ENCODE results near the gene UNCX. TPM values are rescaled to one million over a fixed set of nuclear protein-coding genes. Genes with fewer than 3 reads are reported as not detected.

UNCX gene
- total and polyA plus RNA-seq, 9 of the 15 experiments (the other 6 are each of a cell fraction or from before 2014, with no cell fraction given): not detected

DNA sequence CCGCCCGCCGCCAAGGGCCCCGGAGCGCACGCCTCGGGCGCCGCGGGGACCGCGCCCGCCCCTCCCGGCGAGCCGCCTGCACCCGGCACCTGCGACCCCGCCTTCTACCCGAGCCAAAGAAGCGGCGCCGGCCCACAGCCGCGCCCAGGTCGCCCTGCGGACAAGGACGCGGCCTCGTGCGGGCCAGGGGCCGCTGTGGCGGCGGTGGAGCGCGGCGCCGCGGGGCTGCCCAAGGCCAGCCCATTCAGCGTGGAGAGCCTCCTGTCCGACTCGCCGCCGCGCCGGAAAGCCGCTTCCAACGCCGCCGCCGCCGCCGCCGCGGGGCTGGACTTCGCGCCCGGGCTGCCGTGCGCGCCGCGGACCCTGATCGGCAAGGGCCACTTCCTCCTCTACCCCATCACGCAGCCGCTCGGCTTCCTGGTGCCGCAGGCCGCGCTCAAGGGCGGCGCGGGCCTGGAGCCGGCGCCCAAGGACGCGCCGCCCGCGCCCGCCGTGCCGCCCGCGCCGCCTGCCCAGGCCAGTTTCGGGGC lies 3.5 kb downstream of the UNCX start (continued):
- TF ChIP-seq ZBTB9 (CRISPR knock-in tag; IDR thresholded peaks at IDR 0.05) (no peak), ZFX (CRISPR knock-in tag; IDR thresholded peaks at IDR 0.05) (no peak), ZNF23 (CRISPR knock-in tag; IDR thresholded peaks at IDR 0.05) (no peak)
- TF ChIP-seq, protein P1, sequence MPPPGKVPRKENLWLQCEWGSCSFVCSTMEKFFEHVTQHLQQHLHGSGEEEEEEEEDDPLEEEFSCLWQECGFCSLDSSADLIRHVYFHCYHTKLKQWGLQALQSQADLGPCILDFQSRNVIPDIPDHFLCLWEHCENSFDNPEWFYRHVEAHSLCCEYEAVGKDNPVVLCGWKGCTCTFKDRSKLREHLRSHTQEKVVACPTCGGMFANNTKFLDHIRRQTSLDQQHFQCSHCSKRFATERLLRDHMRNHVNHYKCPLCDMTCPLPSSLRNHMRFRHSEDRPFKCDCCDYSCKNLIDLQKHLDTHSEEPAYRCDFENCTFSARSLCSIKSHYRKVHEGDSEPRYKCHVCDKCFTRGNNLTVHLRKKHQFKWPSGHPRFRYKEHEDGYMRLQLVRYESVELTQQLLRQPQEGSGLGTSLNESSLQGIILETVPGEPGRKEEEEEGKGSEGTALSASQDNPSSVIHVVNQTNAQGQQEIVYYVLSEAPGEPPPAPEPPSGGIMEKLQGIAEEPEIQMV (tag; conservative IDR thresholded peaks at IDR 0.05; ENCODE audit: low read depth): no peak
- TF ChIP-seq, protein P2, sequence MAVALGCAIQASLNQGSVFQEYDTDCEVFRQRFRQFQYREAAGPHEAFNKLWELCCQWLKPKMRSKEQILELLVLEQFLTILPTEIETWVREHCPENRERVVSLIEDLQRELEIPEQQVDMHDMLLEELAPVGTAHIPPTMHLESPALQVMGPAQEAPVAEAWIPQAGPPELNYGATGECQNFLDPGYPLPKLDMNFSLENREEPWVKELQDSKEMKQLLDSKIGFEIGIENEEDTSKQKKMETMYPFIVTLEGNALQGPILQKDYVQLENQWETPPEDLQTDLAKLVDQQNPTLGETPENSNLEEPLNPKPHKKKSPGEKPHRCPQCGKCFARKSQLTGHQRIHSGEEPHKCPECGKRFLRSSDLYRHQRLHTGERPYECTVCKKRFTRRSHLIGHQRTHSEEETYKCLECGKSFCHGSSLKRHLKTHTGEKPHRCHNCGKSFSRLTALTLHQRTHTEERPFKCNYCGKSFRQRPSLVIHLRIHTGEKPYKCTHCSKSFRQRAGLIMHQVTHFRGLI (CRISPR knock-in tag; IDR thresholded peaks at IDR 0.05): no peak
